Skeletal muscle tissue (tissue), 4 donors: ENCODE data around the gene ACADSB. TPM values are rescaled to one million over a fixed set of nuclear protein-coding genes. Genes with fewer than 3 reads are reported as not detected.
A peak's percentile ranks its signal among the peaks of the same experiment; 100 is the strongest.

Experiments
- H3K27ac ChIP-seq: one replicate; pipeline ENCODE4 v1.7.0; 2013; ENCODE audit warnings: mild to moderate bottlenecking, low read depth, low read length, inconsistent platforms
- H3K27me3 ChIP-seq, 3 donors: one replicate each; pipeline ENCODE4 v1.7.0; 2013; ENCODE audit warnings: low read length in 3 of 3; ENCODE audit not compliant: control insufficient read depth in 3 of 3, insufficient read depth in 3 of 3
- H3K36me3 ChIP-seq, 3 donors: one replicate each; pipeline ENCODE4 v1.7.0; 2013; ENCODE audit warnings: low read length in 3 of 3; ENCODE audit not compliant: control insufficient read depth in 3 of 3, insufficient read depth in 3 of 3
- H3K4me1 ChIP-seq, 3 donors: one replicate each; pipeline ENCODE4 v1.7.0; 2013; ENCODE audit warnings: low read length in 3 of 3, mild to moderate bottlenecking in 3 of 3; ENCODE audit not compliant: control insufficient read depth in 3 of 3, insufficient read depth in 3 of 3
- H3K4me3 ChIP-seq, 3 donors: one replicate each; pipeline ENCODE4 v1.7.0; 2013; ENCODE audit warnings: low read length in 3 of 3
- H3K9ac ChIP-seq, 3 donors: one replicate each; pipeline ENCODE4 v1.7.0; 2013; ENCODE audit warnings: low read length in 3 of 3, mild to moderate bottlenecking in 3 of 3, moderate library complexity in 2 of 3, low read depth in 1 of 3
- H3K9me3 ChIP-seq, 3 donors: one replicate each; pipeline ENCODE4 v1.7.0; 2013; ENCODE audit warnings: low read length in 3 of 3; ENCODE audit not compliant: control insufficient read depth in 3 of 3
- total RNA-seq: library from RNA; depleted of rRNA; stranded (reverse); fragments of >200 nt; gene quantifications from one replicate; pipeline ENCODE4 v1.2.3, GENCODE V29; 2014
- donor health status: Osteomylitis.

ACADSB gene
- 6.8 TPM for total RNA-seq

DNA sequence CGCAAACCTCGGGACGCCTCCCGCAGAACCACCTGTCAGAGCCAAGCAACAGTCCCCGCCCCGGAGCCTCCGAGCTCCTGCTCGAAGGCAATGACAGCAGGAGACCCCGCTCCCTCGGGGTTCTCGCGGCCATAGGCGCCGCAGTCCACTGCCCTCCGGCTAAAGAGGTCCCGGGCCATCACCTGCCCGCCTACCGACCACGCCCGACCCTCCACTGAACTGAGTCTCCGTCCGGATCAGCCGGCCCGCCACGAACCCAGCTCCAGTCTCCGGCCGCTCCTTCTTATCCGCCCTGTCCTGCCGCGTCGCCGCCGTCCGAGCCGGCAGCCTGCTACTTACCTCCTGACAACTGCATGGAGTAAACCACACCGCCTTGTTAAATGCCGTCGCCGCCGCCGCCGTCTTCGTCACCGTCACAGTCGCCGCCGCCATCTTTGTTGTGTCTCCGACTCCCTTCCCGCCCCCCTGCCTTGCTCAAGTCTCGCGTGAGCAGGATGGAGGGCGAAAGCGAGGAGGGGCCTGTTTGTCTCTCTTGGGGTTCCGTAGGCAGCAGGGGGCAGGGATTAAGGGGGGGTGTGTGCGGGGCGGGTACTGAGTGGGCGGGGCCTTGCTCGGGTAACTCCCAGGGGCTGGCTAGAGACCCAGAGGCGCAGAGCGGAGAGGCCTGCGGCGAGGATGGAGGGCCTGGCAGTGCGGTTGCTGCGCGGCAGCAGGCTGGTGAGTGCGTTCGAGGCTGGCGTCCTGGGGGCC is at the start of gene ACADSB, which contains the start of gene IKZF5:
Gene ACADSB, plus strand, starts transcription at position 652 of the 750 bp plus-strand sequence. Its CDS starts 24 bp downstream, at position 676.
Gene IKZF5, minus strand, starts transcription at position 441 of the 750 bp plus-strand sequence. CDS start 10,170 bp downstream, outside the sequence.
- H3K27ac ChIP-seq, result peak within 1 kb of the TSS; percentile 97
- H3K36me3 ChIP-seq, result peaks cover 0 to 4% (median 0%) of the 10 kb centered on the region in 3 donors
- peak within 1 kb of the TSS; percentile 92 to 99 (median 97) for H3K9ac ChIP-seq
- H3K4me1 ChIP-seq, result peaks cover 13 to 28% (median 26%) of the 10 kb centered on the region in 3 donors
- no peaks in the 10 kb centered on the region for H3K27me3 ChIP-seq
- peak within 1 kb of the TSS; percentile 94 to 98 (median 95) for H3K4me3 ChIP-seq
- no peaks in the 10 kb centered on the region for H3K9me3 ChIP-seq

DNA sequence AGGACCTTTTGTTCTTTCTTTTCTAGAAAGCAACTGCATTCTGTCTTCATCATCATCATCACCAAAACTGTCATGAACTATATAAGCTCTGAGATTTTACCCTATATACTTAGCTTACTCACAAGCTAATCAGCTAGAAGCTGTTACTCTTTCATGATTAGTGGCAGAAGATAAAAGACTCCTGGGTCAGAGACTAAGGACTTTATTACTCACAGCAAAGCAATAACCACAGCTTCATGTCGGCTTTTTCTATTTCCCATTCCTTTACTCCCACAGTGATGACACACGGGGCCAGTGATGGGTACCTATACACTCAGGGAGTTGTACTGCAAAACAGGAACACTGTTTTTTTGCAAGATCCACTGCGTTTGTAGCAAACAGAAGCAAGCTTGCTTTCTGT is 46.4 kb upstream of the ACADSB start:
- Histone ChIP-seq H3K4me3 (no peak overlapping the region), H3K36me3 (no peaks in the 10 kb centered on the region), H3K4me1 (no peaks in the 10 kb centered on the region), H3K27me3 (no peaks in the 10 kb centered on the region), H3K27ac (no peak overlapping the region), H3K9ac (no peak overlapping the region), H3K9me3 (no peaks in the 10 kb centered on the region)

DNA sequence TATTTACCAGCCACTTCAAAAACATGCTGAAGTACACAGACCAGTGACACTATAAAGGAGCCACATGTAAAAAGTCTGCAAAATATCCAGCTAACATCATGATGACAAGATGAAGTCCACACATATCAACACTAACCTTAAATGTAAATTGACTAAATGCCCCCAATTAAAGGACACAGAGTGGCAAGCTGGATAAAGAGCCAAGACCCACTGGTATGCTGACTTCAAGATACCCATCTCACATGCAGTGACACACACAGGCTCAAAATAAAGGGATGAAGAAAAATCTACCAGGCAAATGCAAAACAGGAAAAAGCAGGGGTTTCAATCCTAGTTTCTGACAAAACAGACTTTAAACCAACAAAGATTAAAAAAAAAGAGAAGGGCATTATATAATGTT is 41.9 kb upstream of the ACADSB start:
- Histone ChIP-seq H3K9ac (no peak overlapping the region), H3K9me3 (no peaks in the 10 kb centered on the region), H3K27me3 (no peaks in the 10 kb centered on the region), H3K4me3 (no peak overlapping the region), H3K27ac (no peak overlapping the region), H3K4me1 (no peaks in the 10 kb centered on the region), H3K36me3 (no peaks in the 10 kb centered on the region)

DNA sequence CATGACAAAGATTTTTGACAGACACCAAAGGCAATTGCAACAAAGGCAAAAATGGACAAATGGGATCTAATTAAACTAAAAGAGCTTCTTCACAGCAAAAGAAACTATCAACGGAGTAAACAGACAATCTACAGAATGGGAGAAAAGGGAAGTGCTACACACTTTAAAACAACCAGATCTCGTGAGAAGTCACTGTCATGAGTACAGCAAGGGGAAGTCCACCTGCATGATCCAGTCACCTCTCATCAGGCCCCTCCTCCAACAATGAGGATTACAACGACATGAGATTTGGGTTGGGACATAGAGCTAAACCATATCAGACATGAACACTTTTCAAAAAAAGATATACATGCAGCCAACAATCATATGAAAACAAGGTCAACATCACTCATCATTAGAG is 40.1 kb upstream of the ACADSB start:
- Histone ChIP-seq H3K27me3 (no peaks in the 10 kb centered on the region), H3K9ac (no peak overlapping the region), H3K4me3 (no peak overlapping the region), H3K36me3 (no peaks in the 10 kb centered on the region), H3K27ac (no peak overlapping the region), H3K9me3 (no peaks in the 10 kb centered on the region), H3K4me1 (no peaks in the 10 kb centered on the region)

DNA sequence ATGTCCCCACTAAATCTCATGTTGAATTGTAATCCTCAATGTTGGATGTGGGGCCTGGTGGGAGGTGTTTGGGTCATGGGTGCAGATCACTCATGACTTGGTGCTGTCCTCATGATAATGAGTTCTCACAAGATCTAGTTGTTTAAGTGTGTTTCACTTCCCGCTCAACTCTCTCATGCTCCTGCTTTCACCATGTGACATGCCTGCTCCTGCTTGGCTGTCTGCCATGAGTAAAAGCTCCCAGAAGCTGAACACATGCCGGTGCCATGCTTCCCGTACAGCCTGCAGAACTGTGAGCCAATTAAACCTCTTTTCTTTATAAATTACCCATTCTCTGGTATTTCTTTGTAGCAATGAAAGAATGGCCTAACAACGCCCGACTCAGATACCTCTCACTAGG is 34.8 kb upstream of the ACADSB start:
- no peaks in the 10 kb centered on the region for H3K36me3 ChIP-seq
- H3K9ac ChIP-seq, result no peak overlapping the region
- no peaks in the 10 kb centered on the region for H3K27me3 ChIP-seq
- no peak overlapping the region for H3K4me3 ChIP-seq
- no peaks in the 10 kb centered on the region for H3K4me1 ChIP-seq
- H3K9me3 ChIP-seq, result no peaks in the 10 kb centered on the region
- no peak overlapping the region for H3K27ac ChIP-seq

DNA sequence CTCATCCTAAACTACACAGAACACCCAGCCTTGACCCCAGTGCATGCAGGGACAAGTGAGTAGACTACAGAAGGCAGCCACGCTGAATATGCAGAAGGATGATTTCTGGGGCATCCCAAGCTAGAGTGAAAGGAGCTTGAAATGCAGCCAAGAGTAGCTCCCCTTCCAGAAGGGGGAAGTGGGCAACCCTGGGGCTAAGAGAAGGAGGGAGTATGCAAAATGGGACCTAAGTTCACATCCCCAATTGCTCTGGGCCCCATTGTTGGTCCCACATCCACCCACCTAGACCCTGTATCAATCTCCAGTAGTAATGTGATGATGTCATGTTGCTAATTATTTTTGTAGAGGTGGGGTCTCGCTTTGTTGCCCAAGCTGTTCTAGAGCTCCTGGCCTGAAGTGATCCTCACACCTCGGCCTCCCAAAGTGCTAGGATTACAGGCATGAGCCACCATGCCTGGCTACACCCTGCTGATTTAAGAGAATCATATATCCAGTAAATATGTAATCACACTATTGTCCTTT is 34.2 kb upstream of the ACADSB start:
- no peaks in the 10 kb centered on the region for H3K27me3 ChIP-seq
- no peak overlapping the region for H3K4me3 ChIP-seq
- peaks cover under 1 to 1% (median under 1%) of the 10 kb centered on the region in 3 donors for H3K4me1 ChIP-seq
- no peaks in the 10 kb centered on the region for H3K36me3 ChIP-seq
- H3K9me3 ChIP-seq, result no peaks in the 10 kb centered on the region
- H3K27ac ChIP-seq, result no peak overlapping the region
- no peak overlapping the region for H3K9ac ChIP-seq

DNA sequence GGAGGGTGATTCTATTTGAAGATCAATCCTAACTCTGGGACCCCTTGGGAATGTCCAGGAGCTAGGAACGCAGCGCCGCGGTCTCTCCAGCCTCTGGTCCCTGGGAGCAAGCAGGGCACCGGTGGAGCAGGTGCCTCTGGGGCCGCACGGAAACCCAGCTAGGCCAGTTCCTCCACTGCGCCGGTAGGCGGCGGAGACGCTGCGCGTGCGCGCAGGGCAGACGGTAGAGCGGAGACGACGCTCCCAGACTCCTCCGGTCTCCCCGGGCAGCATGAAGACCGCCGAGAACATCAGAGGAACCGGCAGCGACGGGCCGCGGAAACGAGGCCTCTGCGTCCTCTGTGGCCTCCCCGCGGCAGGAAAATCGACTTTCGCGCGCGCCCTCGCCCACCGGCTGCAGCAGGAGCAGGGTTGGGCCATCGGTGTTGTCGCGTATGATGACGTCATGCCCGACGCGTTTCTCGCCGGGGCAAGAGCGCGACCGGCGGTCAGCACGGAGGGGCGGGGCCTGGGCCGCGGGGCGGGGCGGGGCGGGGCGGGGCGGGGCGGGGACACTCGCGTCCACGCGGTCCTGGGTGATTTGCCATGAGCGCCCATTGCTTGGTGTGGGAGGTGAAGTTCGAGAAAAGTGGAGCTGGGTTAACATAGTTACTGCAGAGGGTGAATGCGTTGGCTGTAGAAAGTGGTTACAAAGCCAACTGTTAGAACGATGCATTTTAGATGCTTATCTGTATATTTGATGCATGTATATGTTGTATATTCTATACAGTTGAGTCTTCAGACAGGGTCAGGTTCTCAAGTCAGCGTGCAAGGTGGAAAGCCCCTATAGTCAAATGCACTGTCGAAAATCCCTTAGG is 28.4 kb upstream of the ACADSB start, which contains the start of gene PSTK:
Gene PSTK, plus strand, starts transcription at position 193 of the 857 bp plus-strand sequence. Its CDS starts 79 bp downstream, at position 272.
- no peaks in the 10 kb centered on the region for H3K9me3 ChIP-seq
- H3K36me3 ChIP-seq, result no peaks in the 10 kb centered on the region
- peak within 1 kb of the TSS; percentile 86 for H3K27ac ChIP-seq
- peak within 1 kb of the TSS; percentile 84 to 94 (median 92) for H3K9ac ChIP-seq
- peak within 1 kb of the TSS; percentile 81 to 93 (median 92) for H3K4me3 ChIP-seq
- H3K27me3 ChIP-seq, result no peaks in the 10 kb centered on the region
- peaks cover 6 to 9% (median 7%) of the 10 kb centered on the region in 3 donors for H3K4me1 ChIP-seq

DNA sequence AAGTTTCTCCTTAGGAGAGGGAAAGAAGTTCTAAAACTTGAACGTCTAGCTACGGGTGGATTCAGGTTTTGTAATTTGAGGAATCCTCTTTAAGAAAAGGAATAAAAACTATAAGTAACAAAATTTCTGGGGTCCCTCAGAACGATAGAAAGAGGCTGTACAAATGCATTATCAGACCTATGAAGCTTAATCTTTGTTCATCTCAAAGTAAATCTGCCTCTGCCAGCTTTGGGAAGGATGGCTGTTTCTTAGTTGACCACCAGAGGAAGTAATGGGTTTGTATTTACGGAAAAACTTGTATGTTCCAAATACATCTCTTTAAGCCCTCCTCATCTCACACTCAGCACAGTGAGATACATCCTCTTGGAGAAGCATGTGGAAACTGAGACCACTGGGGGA is 27.7 kb upstream of the ACADSB start:
- Histone ChIP-seq H3K9ac (peak overlapping the region in 1 of 3 donors; percentile 41), H3K9me3 (no peaks in the 10 kb centered on the region), H3K27ac (peak overlapping the region; percentile 86), H3K36me3 (no peaks in the 10 kb centered on the region), H3K27me3 (no peaks in the 10 kb centered on the region), H3K4me1 (peaks cover 6 to 9% (median 7%) of the 10 kb centered on the region in 3 donors), H3K4me3 (peak overlapping the region; percentile 81 to 93 (median 92))

DNA sequence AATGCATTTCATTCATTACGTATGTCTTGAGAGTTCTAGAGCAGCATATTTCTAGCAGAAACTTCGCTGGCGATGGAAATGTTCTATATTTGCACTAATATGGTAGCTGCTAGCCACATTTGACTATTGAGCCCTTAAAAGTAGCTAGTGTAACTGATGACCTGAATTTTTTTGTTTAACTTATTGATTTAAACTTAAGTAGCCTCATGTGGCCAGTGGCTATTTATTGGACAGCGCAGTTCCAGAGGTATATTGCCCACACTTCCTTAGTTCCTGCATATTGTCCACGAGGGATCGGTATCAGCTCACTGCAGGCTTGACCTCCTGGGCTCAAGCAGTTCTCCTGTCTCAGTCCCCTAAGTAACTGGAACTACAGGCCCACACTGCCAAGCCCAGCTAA is 24.9 kb upstream of the ACADSB start:
- Histone ChIP-seq H3K27ac (no peak overlapping the region), H3K4me3 (no peak overlapping the region)

More for the DNA sequence above, 24.9 kb upstream of the ACADSB start:
- H3K9ac ChIP-seq, result no peak overlapping the region
- H3K36me3 ChIP-seq, result no peaks in the 10 kb centered on the region
- no peaks in the 10 kb centered on the region for H3K9me3 ChIP-seq
- H3K27me3 ChIP-seq, result no peaks in the 10 kb centered on the region
- peaks cover 6 to 9% (median 7%) of the 10 kb centered on the region in 3 donors for H3K4me1 ChIP-seq
